PC-3 (cell line): ENCODE data around the gene COMMD3. TPM values are rescaled to one million over a fixed set of nuclear protein-coding genes. Genes with fewer than 3 reads are reported as not detected.
A peak's percentile ranks its signal among the peaks of the same experiment; 100 is the strongest.

Experiments used
- ATAC-seq: fragments of 200-7000 bp; cut with Tn5 transposase; 2 replicates; pipeline ENCODE4 v1.9.1; 2020; ENCODE audit warnings: mild to moderate bottlenecking, moderate library complexity
- BruUV-seq: library from RNA; stranded (reverse); fragments of 400-500 nt; replicated peaks from 2 replicates; lab custom pipeline; 2021; lab: Mats Ljungman, UMichigan
- CTCF ChIA-PET: fragments of 300-600 bp; sonication (Branson Sonifier 250); formaldehyde crosslinking; loops from one replicate; lab custom pipeline; 2022; ENCODE audit warnings: antibody characterized with exemption; lab: Charles Lee
- POLR2A ChIA-PET: fragments of 300-600 bp; sonication (Branson Sonifier 250); formaldehyde crosslinking; loops from one replicate; lab custom pipeline; 2022; ENCODE audit warnings: antibody characterized with exemption; ENCODE audit not compliant: unreplicated experiment; lab: Charles Lee
- DNase-seq: peaks from one replicate; pipeline ENCODE4 v3.0.0-alpha.2; 2015
- H2AFZ ChIP-seq: fragments of 300-600 bp; sonication (generic); 2 replicates; pipeline ENCODE4 v1.6.0; 2016; ENCODE audit warnings: antibody characterized with exemption, low read length
- H3F3A ChIP-seq: fragments of 300-600 bp; sonication (generic); one replicate; pipeline ENCODE4 v1.6.0; 2017; ENCODE audit warnings: antibody characterized with exemption, low read length, control low read depth, mild to moderate bottlenecking; ENCODE audit not compliant: unreplicated experiment
- H3K27ac ChIP-seq: fragments of 300-600 bp; sonication (generic); 2 replicates; pipeline ENCODE4 v1.5.1; 2016; ENCODE audit warnings: mild to moderate bottlenecking, low read length
- H3K27me3 ChIP-seq: fragments of 300-600 bp; sonication (generic); 2 replicates; pipeline ENCODE4 v1.6.1; 2016; ENCODE audit warnings: low read length, mixed read lengths
- H3K36me3 ChIP-seq: fragments of 300-600 bp; sonication (generic); 2 replicates; pipeline ENCODE4 v1.6.1; 2016; ENCODE audit warnings: low read depth, mixed run types, low read length, mixed read lengths
- H3K4me1 ChIP-seq: fragments of 300-600 bp; sonication (generic); 2 replicates; pipeline ENCODE4 v1.5.1; 2016; ENCODE audit warnings: low read length; ENCODE audit not compliant: insufficient read depth
- H3K4me2 ChIP-seq: fragments of 300-600 bp; sonication (generic); 2 replicates; pipeline ENCODE4 v1.6.0; 2016; ENCODE audit warnings: low read length
- H3K4me3 ChIP-seq: fragments of 300-600 bp; sonication (generic); 2 replicates; pipeline ENCODE4 v1.5.1; 2016; ENCODE audit warnings: mild to moderate bottlenecking, low read length, mixed read lengths
- H3K79me2 ChIP-seq: fragments of 300-600 bp; sonication (generic); 2 replicates; pipeline ENCODE4 v1.6.1; 2017; ENCODE audit warnings: low read length, mixed read lengths
- H3K9ac ChIP-seq: fragments of 300-600 bp; sonication (generic); 2 replicates; pipeline ENCODE4 v1.6.0; 2016; ENCODE audit warnings: mild to moderate bottlenecking, low read length
- H3K9me2 ChIP-seq: fragments of 300-600 bp; sonication (generic); replicated peaks from 2 replicates; pipeline ENCODE4 v1.6.1; 2016; ENCODE audit warnings: mixed run types, low read length, mixed read lengths
- H3K9me3 ChIP-seq: fragments of 300-600 bp; sonication (generic); 2 replicates; pipeline ENCODE4 v1.6.1; 2016; ENCODE audit warnings: low read length, mixed read lengths
- H4K20me1 ChIP-seq: fragments of 300-600 bp; sonication (generic); 2 replicates; pipeline ENCODE4 v1.6.1; 2016; ENCODE audit warnings: low read length, mixed read lengths
- CTCF ChIP-seq: fragments of 300-600 bp; sonication (generic); conservative IDR thresholded peaks from 2 replicates; pipeline ENCODE4 v1.5.1; 2017; ENCODE audit warnings: antibody characterized with exemption, low read depth, mild to moderate bottlenecking, low read length
- EZH2 ChIP-seq: fragments of 300-600 bp; sonication (generic); IDR thresholded peaks from one replicate; pipeline ENCODE4 v1.6.1; 2017; ENCODE audit warnings: antibody characterized with exemption, mild to moderate bottlenecking, low read length; ENCODE audit not compliant: unreplicated experiment
- EZH2phosphoT487 ChIP-seq: fragments of 300-600 bp; sonication (generic); IDR thresholded peaks from 2 replicates; pipeline ENCODE4 v1.6.1; 2018; ENCODE audit warnings: mild to moderate bottlenecking, antibody characterized with exemption, low read length, borderline replicate concordance
- intact Hi-C: fragments of 100-400 bp; cut with micrococcal nuclease; formaldehyde crosslinking; loops from 2 replicates; pipeline ENCODE4 v1.9.0; 2023
- total RNA-seq: library from RNA; depleted of rRNA; stranded (reverse); fragments of >200 nt; gene quantifications from 2 replicates; pipeline ENCODE4 v1.2.3, GENCODE V29; 2014

COMMD3 gene
- total RNA-seq, 1 experiment from 2014 or later: 86.4 TPM

GRCh38 chr10:22319547-22319979 lies 3.4 kb downstream of the COMMD3 start:
- H3K9me2 ChIP-seq: no peaks in the 10 kb centered on the region
- peaks cover 12% of the 10 kb centered on the region for H3K4me1 ChIP-seq
- BruUV-seq: no TSS peak
- ChIA-PET CTCF (no interaction called here), POLR2A (interaction anchor here (0.6 kb wide), 2 partner anchors 92 to 535 kb away, joined by 3 read pairs; no protein-coding TSS in a partner anchor)
- H4K20me1 ChIP-seq: peaks cover 10% of the 10 kb centered on the region
- H3K79me2 ChIP-seq: peaks cover 88% of the 10 kb centered on the region
- intact Hi-C loops: loop anchor here (5.0 kb wide), 2 partner anchors 108 to 317 kb away; partner anchors contain the start of gene DNAJC1
- H3K4me3 ChIP-seq: peak overlapping the region; percentile 92
- no peaks in the 10 kb centered on the region for H3F3A ChIP-seq
- H3K9me3 ChIP-seq: no peaks in the 10 kb centered on the region
- TF ChIP-seq EZH2 (no peak), EZH2phosphoT487 (no peak), CTCF (no peak)
- peak overlapping the region; percentile 100 for H3K9ac ChIP-seq
- no peak for ATAC-seq
- no peak overlapping the region for H2AFZ ChIP-seq
- H3K27ac ChIP-seq: peak overlapping the region; percentile 99
- H3K27me3 ChIP-seq: no peaks in the 10 kb centered on the region
- H3K36me3 ChIP-seq: no peaks in the 10 kb centered on the region; the same call in 1 of the 2 replicates
- H3K4me2 ChIP-seq: peak overlapping the region; percentile 98
- DNase-seq: no peak

GRCh38 chr10:22319980-22320558 lies 3.9 kb downstream of the COMMD3 start:
- H3K27me3 ChIP-seq: no peaks in the 10 kb centered on the region
- H4K20me1 ChIP-seq: peaks cover 10% of the 10 kb centered on the region
- H3K9ac ChIP-seq: peak overlapping the region; percentile 100
- H3K4me2 ChIP-seq: peak overlapping the region; percentile 98
- H2AFZ ChIP-seq: no peak overlapping the region
- ChIA-PET POLR2A (interaction anchor here (0.6 kb wide), 1 partner anchor 92 kb away, joined by 3 read pairs; no protein-coding TSS in a partner anchor), CTCF (no interaction called here)
- no peaks in the 10 kb centered on the region for H3K9me3 ChIP-seq
- H3F3A ChIP-seq: no peaks in the 10 kb centered on the region
- intact Hi-C loops: loop anchor here (5.0 kb wide), 3 partner anchors 107 to 318 kb away; partner anchors contain the start of gene DNAJC1
- peak overlapping the region; percentile 99 for H3K27ac ChIP-seq
- TSS peak; percentile 8 for BruUV-seq
- ATAC-seq (no peak), DNase-seq (peak; percentile 57)
- H3K9me2 ChIP-seq: no peaks in the 10 kb centered on the region
- peak overlapping the region; percentile 92 for H3K4me3 ChIP-seq
- H3K36me3 ChIP-seq: no peaks in the 10 kb centered on the region; the same call in 1 of the 2 replicates
- TF ChIP-seq CTCF (no peak), EZH2phosphoT487 (no peak), EZH2 (no peak)
- peaks cover 7% of the 10 kb centered on the region for H3K4me1 ChIP-seq
- peaks cover 88% of the 10 kb centered on the region for H3K79me2 ChIP-seq
